ENCODE results near the gene TMEM62.

TMEM62 gene

DNA sequence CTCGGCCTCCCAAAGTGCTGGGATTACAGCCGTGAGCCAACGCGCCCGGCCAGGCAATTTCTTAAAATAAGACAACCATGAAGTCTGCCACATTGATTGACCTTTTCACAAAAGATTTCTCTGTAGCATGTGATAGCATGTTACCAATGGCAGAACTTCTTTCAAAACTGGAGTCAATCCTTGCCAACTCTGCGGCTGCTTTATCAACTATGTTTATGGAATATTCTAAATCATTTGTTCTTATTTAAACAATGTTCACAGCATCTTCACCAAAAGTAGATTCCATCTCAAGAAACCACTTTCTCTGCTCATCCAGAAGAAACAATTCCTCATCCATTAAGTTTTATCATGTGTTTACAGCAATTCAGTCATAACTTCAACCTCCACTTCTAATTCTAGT, 37.0 kb upstream of the TMEM62 start:
- Histone ChIP-seq H3K14ac (ENCODE audit: low read length in 2 of 2) (no peak overlapping the region), H2AK5ac (ENCODE audit: low read length, severe bottlenecking) (no peak overlapping the region), H3K23ac (ENCODE audit: low read length in 2 of 2) (no peak overlapping the region), H3K27ac (ENCODE audit: low read length, poor library complexity, severe bottlenecking) (no peak overlapping the region), H4K8ac (ENCODE audit: low read length) (no peak overlapping the region), H3K4me2 (ENCODE audit: low read length, poor library complexity, severe bottlenecking) (no peak overlapping the region), H3K79me1 (replicated peaks; ENCODE audit: low read length, poor library complexity, severe bottlenecking) (peaks cover 6% of the 10 kb centered on the region), H3K9ac (ENCODE audit: low read length) (no peak overlapping the region), H2AFZ (ENCODE audit: low read depth, low read length) (no peak overlapping the region), H4K91ac (ENCODE audit: low read length) (no peak overlapping the region), H2BK120ac (ENCODE audit: low read depth, low read length) (no peak overlapping the region), H3K27me3 (ENCODE audit: control insufficient read depth in 1 of 2, insufficient read depth in 1 of 2, low read length in 2 of 2) (no peaks in the 10 kb centered on the region), H3K4me1 (ENCODE audit: control insufficient read depth, insufficient read depth, low read depth, low read length) (peaks cover 7% of the 10 kb centered on the region), H2BK5ac (ENCODE audit: low read depth, low read length, poor library complexity, severe bottlenecking) (no peak overlapping the region), H2BK15ac (ENCODE audit: low read depth, poor library complexity, severe bottlenecking) (no peak overlapping the region), H3K36me3 (ENCODE audit: control insufficient read depth in 1 of 2, insufficient read depth in 2 of 2, low read depth in 1 of 2, low read length in 2 of 2) (peaks cover under 1 to 32% of the 10 kb centered on the region in 2 experiments), H3K9me3 (ENCODE audit: control insufficient read depth, low read length) (no peaks in the 10 kb centered on the region), H3K18ac (ENCODE audit: low read depth in 1 of 2, low read length in 2 of 2) (no peak overlapping the region), H3K4ac (ENCODE audit: low read depth in 1 of 2, low read length in 2 of 2) (no peak overlapping the region), H3K4me3 (ENCODE audit: insufficient read depth in 1 of 2, low read depth in 1 of 2, low read length in 2 of 2) (no peak overlapping the region), H2BK12ac (ENCODE audit: low read length in 2 of 2) (no peak overlapping the region)
- WGBS, result 95% methylated on average over 6 of the region's 6 CpGs
- DNase-seq, result no peak

DNA sequence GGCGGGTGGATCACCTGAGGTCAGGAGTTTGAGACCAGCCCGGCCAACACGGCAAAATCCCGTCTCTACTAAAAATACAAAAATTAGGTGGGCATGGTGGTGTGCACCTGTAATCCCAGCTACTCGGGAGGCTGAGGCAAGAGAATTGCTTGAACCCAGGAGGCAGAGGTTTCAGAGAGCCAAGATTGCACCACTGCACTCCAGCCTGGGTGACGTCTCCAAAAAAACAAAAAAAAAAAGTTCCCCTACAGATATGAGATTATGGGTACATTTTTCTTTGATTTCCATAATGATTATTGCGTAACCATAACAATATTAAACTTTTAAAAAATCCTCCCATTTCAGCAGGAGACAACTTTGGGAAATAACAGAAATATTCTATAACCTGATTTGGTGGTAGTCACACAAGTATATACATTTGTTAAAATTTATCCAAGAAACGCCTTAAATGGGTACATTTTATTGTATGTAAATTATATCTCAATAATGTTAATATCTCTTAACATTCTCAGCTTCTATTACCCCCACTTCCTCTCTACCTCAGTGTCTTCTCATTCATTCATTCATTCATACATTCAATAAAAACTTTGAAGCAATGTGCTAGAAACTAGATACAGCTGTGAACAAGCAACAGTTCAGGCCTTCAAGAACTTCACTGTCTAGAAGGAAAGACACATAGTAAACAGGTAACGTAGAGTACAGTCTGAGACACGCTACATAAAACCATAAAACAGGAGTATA, 34.1 kb upstream of the TMEM62 start:
- 97% methylated on average over 5 of the region's 10 CpGs for WGBS
- H3K4me3 ChIP-seq (ENCODE audit: insufficient read depth in 1 of 2, low read depth in 1 of 2, low read length in 2 of 2), result no peak overlapping the region
- H2BK120ac ChIP-seq (ENCODE audit: low read depth, low read length), result no peak overlapping the region
- no peak overlapping the region for H3K27ac ChIP-seq (ENCODE audit: low read length, poor library complexity, severe bottlenecking)
- H3K14ac ChIP-seq (ENCODE audit: low read length in 2 of 2), result no peak overlapping the region
- peaks cover 7% of the 10 kb centered on the region for H3K79me1 ChIP-seq (replicated peaks; ENCODE audit: low read length, poor library complexity, severe bottlenecking)
- no peak overlapping the region for H2AK5ac ChIP-seq (ENCODE audit: low read length, severe bottlenecking)
- H4K8ac ChIP-seq (ENCODE audit: low read length), result no peak overlapping the region
- H3K23ac ChIP-seq (ENCODE audit: low read length in 2 of 2), result no peak overlapping the region
- no peak overlapping the region for H3K4me2 ChIP-seq (ENCODE audit: low read length, poor library complexity, severe bottlenecking)
- H4K91ac ChIP-seq (ENCODE audit: low read length), result no peak overlapping the region
- H3K9me3 ChIP-seq (ENCODE audit: control insufficient read depth, low read length), result no peaks in the 10 kb centered on the region
- H3K4me1 ChIP-seq (ENCODE audit: control insufficient read depth, insufficient read depth, low read depth, low read length), result peaks cover 1% of the 10 kb centered on the region
- H3K27me3 ChIP-seq (ENCODE audit: control insufficient read depth in 1 of 2, insufficient read depth in 1 of 2, low read length in 2 of 2), result no peaks in the 10 kb centered on the region
- no peak for DNase-seq
- H2BK5ac ChIP-seq (ENCODE audit: low read depth, low read length, poor library complexity, severe bottlenecking), result no peak overlapping the region
- no peak overlapping the region for H2BK15ac ChIP-seq (ENCODE audit: low read depth, poor library complexity, severe bottlenecking)
- no peak overlapping the region for H3K4ac ChIP-seq (ENCODE audit: low read depth in 1 of 2, low read length in 2 of 2)
- H3K36me3 ChIP-seq (ENCODE audit: control insufficient read depth in 1 of 2, insufficient read depth in 2 of 2, low read depth in 1 of 2, low read length in 2 of 2), result peaks cover 3 to 39% of the 10 kb centered on the region in 2 experiments
- H3K9ac ChIP-seq (ENCODE audit: low read length), result no peak overlapping the region
- H2AFZ ChIP-seq (ENCODE audit: low read depth, low read length), result no peak overlapping the region
- H2BK12ac ChIP-seq (ENCODE audit: low read length in 2 of 2), result no peak overlapping the region
- H3K18ac ChIP-seq (ENCODE audit: low read depth in 1 of 2, low read length in 2 of 2), result no peak overlapping the region

DNA sequence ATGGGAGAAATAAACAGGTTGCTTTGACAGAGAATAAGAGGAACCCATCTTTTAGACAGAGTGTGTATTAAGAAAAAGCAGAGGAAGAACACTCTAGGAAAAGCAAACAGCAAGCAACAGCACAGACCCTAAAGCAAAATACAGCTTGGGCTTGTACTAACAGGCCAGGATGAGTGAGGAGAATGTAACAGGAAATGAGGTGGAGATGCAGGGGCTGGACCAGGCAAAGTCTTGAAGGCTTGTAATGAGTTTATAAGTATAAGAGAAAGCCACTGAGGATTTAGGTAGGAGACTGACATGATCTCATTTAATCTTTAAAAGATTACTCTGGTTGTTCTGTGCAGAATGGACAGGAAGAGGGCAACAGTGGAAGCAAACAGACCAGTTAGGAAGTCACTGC, 32.4 kb upstream of the TMEM62 start:
- Histone ChIP-seq H3K4ac (ENCODE audit: low read depth in 1 of 2, low read length in 2 of 2) (no peak overlapping the region), H2BK120ac (ENCODE audit: low read depth, low read length) (no peak overlapping the region), H3K4me2 (ENCODE audit: low read length, poor library complexity, severe bottlenecking) (no peak overlapping the region), H3K18ac (ENCODE audit: low read depth in 1 of 2, low read length in 2 of 2) (no peak overlapping the region), H2AK5ac (ENCODE audit: low read length, severe bottlenecking) (no peak overlapping the region), H3K23ac (ENCODE audit: low read length in 2 of 2) (no peak overlapping the region), H2BK15ac (ENCODE audit: low read depth, poor library complexity, severe bottlenecking) (no peak overlapping the region), H3K14ac (ENCODE audit: low read length in 2 of 2) (no peak overlapping the region), H4K91ac (ENCODE audit: low read length) (no peak overlapping the region), H2BK12ac (ENCODE audit: low read length in 2 of 2) (no peak overlapping the region), H3K79me1 (replicated peaks; ENCODE audit: low read length, poor library complexity, severe bottlenecking) (peaks cover 7% of the 10 kb centered on the region), H3K9ac (ENCODE audit: low read length) (no peak overlapping the region), H3K27me3 (ENCODE audit: control insufficient read depth in 1 of 2, insufficient read depth in 1 of 2, low read length in 2 of 2) (no peaks in the 10 kb centered on the region), H3K9me3 (ENCODE audit: control insufficient read depth, low read length) (no peaks in the 10 kb centered on the region), H3K4me3 (ENCODE audit: insufficient read depth in 1 of 2, low read depth in 1 of 2, low read length in 2 of 2) (no peak overlapping the region), H2AFZ (ENCODE audit: low read depth, low read length) (no peak overlapping the region), H3K4me1 (ENCODE audit: control insufficient read depth, insufficient read depth, low read depth, low read length) (peaks cover 3% of the 10 kb centered on the region), H2BK5ac (ENCODE audit: low read depth, low read length, poor library complexity, severe bottlenecking) (no peak overlapping the region), H3K36me3 (ENCODE audit: control insufficient read depth in 1 of 2, insufficient read depth in 2 of 2, low read depth in 1 of 2, low read length in 2 of 2) (peaks cover 3 to 39% of the 10 kb centered on the region in 2 experiments), H3K27ac (ENCODE audit: low read length, poor library complexity, severe bottlenecking) (no peak overlapping the region), H4K8ac (ENCODE audit: low read length) (no peak overlapping the region)
- DNase-seq, result no peak

DNA sequence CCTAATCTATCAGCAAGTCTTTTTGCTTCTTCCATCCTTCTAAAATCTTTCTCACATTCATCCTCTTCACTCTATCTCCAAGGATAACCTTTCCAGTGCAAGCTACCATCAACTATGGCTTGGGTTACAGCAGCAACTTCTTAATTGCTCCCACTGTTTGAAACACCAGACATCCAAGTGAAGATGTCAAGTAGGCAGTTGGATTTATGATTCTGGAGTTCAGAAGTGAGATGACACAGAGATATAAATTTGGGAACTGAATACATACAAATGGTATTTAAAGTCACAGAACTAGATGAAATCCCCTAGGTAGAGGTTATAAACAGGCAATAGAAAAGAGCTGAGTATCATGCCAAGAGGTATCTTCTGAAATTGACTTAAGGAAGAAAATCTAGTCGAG, 31.2 kb upstream of the TMEM62 start:
- Histone ChIP-seq H4K91ac (ENCODE audit: low read length) (no peak overlapping the region), H2BK5ac (ENCODE audit: low read depth, low read length, poor library complexity, severe bottlenecking) (no peak overlapping the region), H3K4ac (ENCODE audit: low read depth in 1 of 2, low read length in 2 of 2) (no peak overlapping the region), H3K79me1 (replicated peaks; ENCODE audit: low read length, poor library complexity, severe bottlenecking) (peaks cover 7% of the 10 kb centered on the region), H3K4me1 (ENCODE audit: control insufficient read depth, insufficient read depth, low read depth, low read length) (peaks cover 2% of the 10 kb centered on the region), H3K27ac (ENCODE audit: low read length, poor library complexity, severe bottlenecking) (no peak overlapping the region), H3K9ac (ENCODE audit: low read length) (no peak overlapping the region), H3K23ac (ENCODE audit: low read length in 2 of 2) (no peak overlapping the region), H4K8ac (ENCODE audit: low read length) (no peak overlapping the region), H3K14ac (ENCODE audit: low read length in 2 of 2) (no peak overlapping the region), H2AK5ac (ENCODE audit: low read length, severe bottlenecking) (no peak overlapping the region), H3K9me3 (ENCODE audit: control insufficient read depth, low read length) (no peaks in the 10 kb centered on the region), H3K27me3 (ENCODE audit: control insufficient read depth in 1 of 2, insufficient read depth in 1 of 2, low read length in 2 of 2) (no peaks in the 10 kb centered on the region), H3K4me2 (ENCODE audit: low read length, poor library complexity, severe bottlenecking) (no peak overlapping the region), H2BK120ac (ENCODE audit: low read depth, low read length) (no peak overlapping the region), H3K18ac (ENCODE audit: low read depth in 1 of 2, low read length in 2 of 2) (no peak overlapping the region), H3K4me3 (ENCODE audit: insufficient read depth in 1 of 2, low read depth in 1 of 2, low read length in 2 of 2) (no peak overlapping the region), H2BK12ac (ENCODE audit: low read length in 2 of 2) (no peak overlapping the region), H2AFZ (ENCODE audit: low read depth, low read length) (no peak overlapping the region), H2BK15ac (ENCODE audit: low read depth, poor library complexity, severe bottlenecking) (no peak overlapping the region), H3K36me3 (ENCODE audit: control insufficient read depth in 1 of 2, insufficient read depth in 2 of 2, low read depth in 1 of 2, low read length in 2 of 2) (peaks cover 3 to 36% of the 10 kb centered on the region in 2 experiments)
- WGBS, result 94% methylated on average over 1 of the region's 1 CpG
- DNase-seq, result peak; percentile 30

Measured in mesenchymal stem cell (in vitro differentiated cells and primary cell).